Thyroid gland (tissue), 4 donors: ENCODE measurements around the gene C17orf75. TPM values are rescaled to one million over a fixed set of nuclear protein-coding genes. Genes with fewer than 3 reads are reported as not detected.

Experiments
- DNase-seq, 2 donors: peaks; one replicate each; pipeline ENCODE4 v3.0.0-alpha.2; 2019
- H3K27ac ChIP-seq, 3 donors: fragments of 200-600 bp; sonication (generic); 1 replicate in 2 of 3; 2 replicates in 1 of 3; pipeline ENCODE4 v1.5.1; 2016 to 2019; ENCODE audit warnings: mild to moderate bottlenecking in 1 of 3, moderate library complexity in 1 of 3
- H3K27me3 ChIP-seq: fragments of 200-600 bp; sonication (generic); one replicate; pipeline ENCODE4 v1.5.1; 2019
- H3K36me3 ChIP-seq, 2 donors: fragments of 200-600 bp; sonication (generic); one replicate each; pipeline ENCODE4 v1.5.1; 2016 to 2019
- H3K4me1 ChIP-seq, 2 donors: fragments of 200-600 bp; sonication (generic); one replicate each; pipeline ENCODE4 v1.5.1; 2017 to 2019
- H3K4me3 ChIP-seq, 3 donors: fragments of 200-600 bp; sonication (generic); replicated peaks in 1 of 3; 1 replicate in 2 of 3; 2 replicates in 1 of 3; pipeline ENCODE4 v1.5.1; 2016; ENCODE audit warnings: mild to moderate bottlenecking in 1 of 3
- H3K9me3 ChIP-seq: fragments of 200-600 bp; sonication (generic); one replicate; pipeline ENCODE4 v1.5.1; 2017
- POLR2A ChIP-seq, 2 donors: fragments of 450-650 bp; IDR thresholded peaks; one replicate each; pipeline ENCODE4 v1.6.1; 2017; ENCODE audit warnings: antibody characterized with exemption in 2 of 2, mild to moderate bottlenecking in 2 of 2, moderate library complexity in 1 of 2
- WGBS, 2 donors: methylation state at CpG; one replicate each; pipeline ENCODE4 v1.1.5; 2017; 5-methylcytosine and 5-hydroxymethylcytosine counted together
- intact Hi-C: fragments of 100-400 bp; cut with DNase I; formaldehyde crosslinking; loops from one replicate; pipeline ENCODE4 v1.15.1; 2023
- total RNA-seq, 4 donors: library from RNA; depleted of rRNA; stranded (reverse); fragments of >200 nt; gene quantifications; one replicate each; pipeline ENCODE4 v1.2.3, GENCODE V29; 2016
- TF ChIP-seq, protein P1 (sequence below), 6 experiments: fragments of 200-600 bp in 3 of 6; fragments of 450-650 bp in 3 of 6; sonication (generic) in 3 of 6; IDR thresholded peaks; one replicate each; pipeline ENCODE4 v1.5.1; 2016 to 2019; ENCODE audit warnings: antibody characterized with exemption in 6 of 6, mild to moderate bottlenecking in 2 of 6, inconsistent platforms in 1 of 6, moderate library complexity in 1 of 6

The C17orf75 gene
- total RNA-seq, 4 donors from 2014 or later = 16.1 to 27.7 (median 21.9) TPM

DNA sequence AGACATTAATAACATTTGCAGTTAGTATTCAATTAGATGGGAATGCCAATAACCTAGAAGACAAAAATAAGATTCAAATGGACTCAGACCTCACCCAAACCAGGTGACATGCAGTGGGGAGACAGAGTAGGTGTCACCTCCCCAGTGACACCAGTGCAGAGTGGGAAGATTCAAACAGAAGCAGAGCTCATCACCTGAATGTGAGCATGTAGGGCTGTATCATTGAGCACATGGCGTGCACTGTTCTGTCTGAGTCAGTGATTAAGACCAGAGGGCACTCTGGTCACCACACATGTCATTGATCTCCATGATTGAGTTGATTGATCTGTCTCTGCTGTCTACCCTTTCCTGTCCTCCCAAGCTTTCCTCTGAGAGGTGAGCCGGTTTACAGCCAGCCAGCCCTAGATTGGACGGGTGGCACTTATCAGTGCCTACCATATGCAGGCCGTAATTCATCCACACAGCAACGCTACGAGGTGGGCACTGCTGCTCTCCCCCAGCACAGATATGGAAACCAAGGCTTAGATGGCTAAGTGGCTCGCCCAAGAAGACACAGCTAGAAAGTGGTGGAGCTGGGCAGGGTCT, 42.3 kb downstream of the C17orf75 start:
- H3K27me3 ChIP-seq = no peaks in the 10 kb centered on the region
- no peak for DNase-seq
- no peak overlapping the region for H3K27ac ChIP-seq
- WGBS, 2 donors = 94 to 97% methylated on average over 7 of the region's 7 CpGs
- H3K36me3 ChIP-seq = no peaks in the 10 kb centered on the region
- intact Hi-C loops = no loop called here
- no peak overlapping the region for H3K4me3 ChIP-seq
- H3K9me3 ChIP-seq = no peaks in the 10 kb centered on the region
- TF ChIP-seq POLR2A (IDR thresholded peaks at IDR 0.05) = no peak
- TF ChIP-seq, protein P1, sequence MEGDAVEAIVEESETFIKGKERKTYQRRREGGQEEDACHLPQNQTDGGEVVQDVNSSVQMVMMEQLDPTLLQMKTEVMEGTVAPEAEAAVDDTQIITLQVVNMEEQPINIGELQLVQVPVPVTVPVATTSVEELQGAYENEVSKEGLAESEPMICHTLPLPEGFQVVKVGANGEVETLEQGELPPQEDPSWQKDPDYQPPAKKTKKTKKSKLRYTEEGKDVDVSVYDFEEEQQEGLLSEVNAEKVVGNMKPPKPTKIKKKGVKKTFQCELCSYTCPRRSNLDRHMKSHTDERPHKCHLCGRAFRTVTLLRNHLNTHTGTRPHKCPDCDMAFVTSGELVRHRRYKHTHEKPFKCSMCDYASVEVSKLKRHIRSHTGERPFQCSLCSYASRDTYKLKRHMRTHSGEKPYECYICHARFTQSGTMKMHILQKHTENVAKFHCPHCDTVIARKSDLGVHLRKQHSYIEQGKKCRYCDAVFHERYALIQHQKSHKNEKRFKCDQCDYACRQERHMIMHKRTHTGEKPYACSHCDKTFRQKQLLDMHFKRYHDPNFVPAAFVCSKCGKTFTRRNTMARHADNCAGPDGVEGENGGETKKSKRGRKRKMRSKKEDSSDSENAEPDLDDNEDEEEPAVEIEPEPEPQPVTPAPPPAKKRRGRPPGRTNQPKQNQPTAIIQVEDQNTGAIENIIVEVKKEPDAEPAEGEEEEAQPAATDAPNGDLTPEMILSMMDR (IDR thresholded peaks at IDR 0.05) = no peak
- H3K4me1 ChIP-seq = no peaks in the 10 kb centered on the region

DNA sequence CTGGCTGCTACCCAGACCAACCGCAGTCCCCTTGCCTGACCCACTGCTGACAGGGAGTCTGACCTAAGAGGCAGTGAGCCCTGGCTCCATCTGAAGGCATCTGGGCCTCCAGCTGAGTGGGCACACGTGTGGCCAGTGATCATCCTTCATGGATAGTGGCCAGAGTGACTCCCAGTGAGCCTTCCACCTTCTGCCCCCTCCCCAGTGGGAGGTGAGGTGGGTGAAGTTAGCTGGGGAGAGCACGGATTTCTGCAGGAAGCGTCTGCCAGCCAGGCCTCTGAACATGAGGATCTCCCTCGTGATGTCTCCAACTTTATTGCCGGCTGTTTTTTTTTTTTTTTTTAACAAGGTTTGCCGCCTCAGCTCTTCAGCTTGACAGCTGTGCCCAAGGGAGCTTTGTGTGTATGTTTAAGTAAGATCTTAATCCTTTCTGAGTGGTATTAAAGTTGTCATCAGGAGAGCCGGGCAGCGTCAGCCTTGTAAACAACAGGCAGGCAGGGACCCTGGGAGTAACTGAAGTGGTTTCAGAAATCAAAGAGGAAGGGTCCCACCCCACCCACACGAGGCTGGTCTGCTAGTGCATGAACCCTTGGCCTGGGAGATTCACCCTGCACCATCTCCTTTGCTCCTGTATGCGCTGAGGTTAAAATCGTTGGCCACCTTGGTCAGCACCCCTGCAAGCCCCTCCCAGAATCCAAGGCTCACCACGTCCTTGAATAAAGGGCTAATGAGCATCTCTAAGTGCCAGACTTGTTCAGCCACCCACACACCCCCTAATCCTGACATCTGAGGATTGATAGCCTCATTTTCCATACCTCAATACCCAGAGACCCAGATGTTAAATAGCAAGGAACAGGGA, 43.0 kb downstream of the C17orf75 start:
- H3K4me1 ChIP-seq = no peaks in the 10 kb centered on the region
- H3K9me3 ChIP-seq = no peaks in the 10 kb centered on the region
- no peaks in the 10 kb centered on the region for H3K27me3 ChIP-seq
- H3K27ac ChIP-seq = no peak overlapping the region
- no peak for DNase-seq
- no peak for TF ChIP-seq POLR2A (IDR thresholded peaks at IDR 0.05)
- TF ChIP-seq, protein P1 (IDR thresholded peaks at IDR 0.05) = no peak
- H3K36me3 ChIP-seq = no peaks in the 10 kb centered on the region
- no peak overlapping the region for H3K4me3 ChIP-seq
- intact Hi-C loops = no loop called here
- 55 to 57% methylated on average over 12 to 13 of the region's 13 CpGs for WGBS, 2 donors

DNA sequence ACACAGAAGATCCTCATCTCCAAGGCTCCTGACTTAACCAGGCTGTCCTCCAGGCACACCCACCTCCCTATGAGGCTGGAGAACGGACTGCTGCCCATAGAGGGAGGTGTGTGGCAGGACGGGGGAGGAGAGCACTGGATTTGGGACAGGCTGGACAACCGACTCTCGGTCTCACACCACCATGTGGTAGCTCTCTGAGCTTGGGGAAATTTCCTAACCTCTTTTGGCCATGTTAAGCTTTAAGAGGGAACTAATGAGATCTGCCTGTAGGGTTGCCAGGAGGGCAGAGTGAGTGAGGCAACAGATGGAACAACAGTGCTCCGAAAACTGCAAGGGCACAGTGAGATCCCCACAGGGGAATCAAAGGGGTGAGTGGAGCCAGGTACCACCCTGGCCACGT, 43.7 kb downstream of the C17orf75 start:
- Histone ChIP-seq H3K27ac (no peak overlapping the region), H3K27me3 (no peaks in the 10 kb centered on the region), H3K4me1 (no peaks in the 10 kb centered on the region), H3K36me3 (no peaks in the 10 kb centered on the region), H3K9me3 (no peaks in the 10 kb centered on the region), H3K4me3 (no peak overlapping the region)
- intact Hi-C loops = no loop called here
- WGBS, 2 donors = 83 to 86% methylated on average over 4 to 6 of the region's 6 CpGs
- DNase-seq = no peak
- TF ChIP-seq POLR2A (IDR thresholded peaks at IDR 0.05) = no peak
- TF ChIP-seq, protein P1 (IDR thresholded peaks at IDR 0.05) = no peak

DNA sequence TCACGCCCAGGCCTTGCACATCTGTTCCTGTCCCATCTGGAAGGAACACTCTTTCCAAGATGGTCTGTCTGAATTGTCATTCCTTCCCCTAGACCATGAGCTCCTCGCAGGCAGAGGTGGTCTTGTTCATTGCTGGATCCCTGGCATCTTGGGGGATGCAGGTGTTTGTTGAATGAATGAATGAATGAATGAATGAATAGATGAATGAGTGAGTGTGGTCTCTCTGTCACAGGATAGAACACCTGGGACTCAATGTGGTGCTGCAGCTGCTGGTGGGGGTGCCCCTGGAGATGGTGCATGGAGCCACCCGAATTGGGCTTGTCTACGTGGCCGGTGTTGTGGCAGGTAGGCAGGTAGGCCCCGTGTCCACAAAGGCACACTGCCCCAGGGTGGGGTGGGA, 44.1 kb downstream of the C17orf75 start:
- Histone ChIP-seq H3K27ac (no peak overlapping the region), H3K4me3 (no peak overlapping the region), H3K27me3 (no peaks in the 10 kb centered on the region), H3K9me3 (no peaks in the 10 kb centered on the region), H3K36me3 (no peaks in the 10 kb centered on the region), H3K4me1 (no peaks in the 10 kb centered on the region)
- intact Hi-C loops = no loop called here
- 86 to 95% methylated on average over 4 to 5 of the region's 6 CpGs for WGBS, 2 donors
- TF ChIP-seq, protein P1 (IDR thresholded peaks at IDR 0.05) = no peak
- no peak for TF ChIP-seq POLR2A (IDR thresholded peaks at IDR 0.05)
- no peak for DNase-seq

DNA sequence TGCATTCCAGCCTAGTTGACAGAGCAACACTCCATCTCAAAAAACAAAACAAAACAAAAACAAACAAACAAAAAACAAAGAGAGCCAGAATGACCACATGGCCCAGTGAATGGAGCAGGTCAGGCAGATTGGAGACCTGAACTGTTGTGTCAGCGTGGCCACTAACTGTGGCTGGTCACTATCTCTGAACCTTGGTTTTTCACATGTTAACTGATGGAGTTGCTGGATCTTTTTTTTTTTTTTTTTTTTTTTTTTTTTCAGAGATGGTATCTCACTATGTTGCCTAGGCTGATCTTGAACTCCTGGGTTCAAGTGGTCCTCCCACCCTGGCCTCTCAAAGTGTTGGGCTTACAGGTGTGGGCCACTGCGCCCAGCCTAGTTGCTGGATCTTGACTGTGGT, 44.5 kb downstream of the C17orf75 start:
- intact Hi-C loops = no loop called here
- H3K4me3 ChIP-seq = no peak overlapping the region
- no peaks in the 10 kb centered on the region for H3K9me3 ChIP-seq
- no peak for TF ChIP-seq POLR2A (IDR thresholded peaks at IDR 0.05)
- TF ChIP-seq, protein P1 (IDR thresholded peaks at IDR 0.05) = no peak
- H3K27ac ChIP-seq = no peak overlapping the region
- 96 to 98% methylated on average over 2 of the region's 2 CpGs for WGBS, 2 donors
- H3K4me1 ChIP-seq = no peaks in the 10 kb centered on the region
- H3K36me3 ChIP-seq = no peaks in the 10 kb centered on the region
- no peak for DNase-seq
- H3K27me3 ChIP-seq = no peaks in the 10 kb centered on the region
